HG02970 (cell line): ENCODE data around the gene MAP7.
A peak's percentile ranks its signal among the peaks of the same experiment; 100 is the strongest.

Source experiments
- ATAC-seq: cut with Tn5 transposase; IDR thresholded peaks from one replicate; pipeline ENCODE4 v1.9.1; 2021; ENCODE audit warnings: mild to moderate bottlenecking, moderate library complexity, moderate number of reproducible peaks; ENCODE audit not compliant: unreplicated experiment, low FRiP score

MAP7 gene

GRCh38 chr6:136566007-136566487 lies 15.8 kb upstream of the MAP7 start:
- ATAC-seq: no peak

GRCh38 chr6:136564180-136564579 lies 14.0 kb upstream of the MAP7 start:
- ATAC-seq: no peak

- no peak for ATAC-seq
Measured at GRCh38 chr6:136563386-136564152, 13.3 kb upstream of the MAP7 start.

DNA sequence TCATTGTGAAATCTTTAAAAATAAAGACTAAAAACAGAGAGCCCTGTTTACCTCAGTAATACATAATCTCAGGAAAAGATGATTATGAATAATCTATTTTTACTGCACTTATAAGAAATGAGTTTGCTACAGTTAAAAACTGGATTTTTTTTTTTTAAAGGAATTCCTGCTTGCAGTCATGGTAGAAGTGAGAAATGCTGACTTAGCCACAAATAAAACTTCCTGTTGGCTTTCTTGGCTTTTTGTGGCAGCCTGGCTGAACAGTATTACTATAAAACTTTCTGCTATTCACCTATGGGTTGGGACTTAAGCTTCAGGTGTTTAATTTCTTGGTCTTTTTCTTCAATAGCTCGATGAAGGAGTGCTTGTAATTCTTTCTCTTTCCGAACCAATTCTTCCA lies 12.0 kb upstream of the MAP7 start:
- ATAC-seq: no peak

GRCh38 chr6:136553166-136553787 lies 3.1 kb upstream of the MAP7 start:
- no peak for ATAC-seq

GRCh38 chr6:136552054-136552453 lies 1.8 kb upstream of the MAP7 start:
- no peak for ATAC-seq

- ATAC-seq: no peak
Measured at GRCh38 chr6:136551103-136551502, 881 bp upstream of the MAP7 start.

GRCh38 chr6:136550045-136550329 lies 235 bp downstream of the MAP7 start:
- peak; percentile 42 for ATAC-seq

- ATAC-seq: no peak
Measured at GRCh38 chr6:136549300-136550044, 750 bp downstream of the MAP7 start.

DNA sequence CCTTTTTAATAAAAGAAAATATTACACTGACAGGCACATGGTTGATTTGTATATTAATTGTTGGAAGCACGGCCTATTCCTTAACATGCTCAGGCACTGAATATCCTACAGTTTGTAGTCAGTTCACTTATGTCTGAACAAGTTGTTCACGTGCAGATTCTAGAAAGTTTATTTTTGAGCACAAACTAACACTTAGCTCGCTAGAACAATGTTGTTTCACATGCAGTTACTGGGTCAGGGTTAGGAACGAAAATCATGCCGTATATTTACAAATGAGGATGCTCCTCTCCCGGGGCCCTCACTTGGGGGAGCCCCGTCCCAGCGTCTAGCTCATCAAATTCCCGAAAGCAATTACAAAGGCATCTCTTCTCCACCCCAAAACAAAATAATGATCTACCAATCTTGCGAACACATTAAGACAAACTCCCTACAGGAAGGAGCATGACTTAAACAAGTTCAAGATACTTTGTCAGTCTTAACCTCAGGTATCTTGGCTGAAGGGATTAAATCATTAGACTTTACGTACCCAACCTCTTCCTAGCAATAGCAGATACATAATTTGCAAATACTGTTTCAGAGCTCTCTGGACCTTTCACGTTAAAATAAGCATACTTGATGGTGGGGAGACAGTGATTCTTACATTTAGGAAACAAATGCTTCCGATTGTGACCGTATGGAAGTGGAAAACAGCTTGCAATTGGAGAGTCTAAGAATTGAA lies 1.5 kb downstream of the MAP7 start:
- ATAC-seq: no peak

DNA sequence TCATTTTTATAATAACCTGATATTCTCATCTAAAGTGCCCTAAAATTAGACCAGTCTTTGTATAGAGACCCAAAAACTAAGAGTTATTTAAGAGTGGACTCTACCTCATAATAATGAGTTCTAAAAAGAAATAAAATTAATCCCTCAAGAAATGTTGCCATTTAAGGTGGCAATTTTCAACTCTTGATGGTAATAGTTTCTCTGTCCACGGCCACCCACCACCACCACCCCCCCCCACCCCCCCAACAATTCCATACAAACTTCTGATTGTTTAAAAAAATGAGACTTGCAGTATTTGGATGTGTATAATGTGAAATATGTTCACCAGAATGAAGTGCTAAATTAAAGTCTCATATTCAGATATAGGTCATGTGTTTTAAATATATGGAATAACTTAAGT lies 2.4 kb downstream of the MAP7 start:
- no peak for ATAC-seq

DNA sequence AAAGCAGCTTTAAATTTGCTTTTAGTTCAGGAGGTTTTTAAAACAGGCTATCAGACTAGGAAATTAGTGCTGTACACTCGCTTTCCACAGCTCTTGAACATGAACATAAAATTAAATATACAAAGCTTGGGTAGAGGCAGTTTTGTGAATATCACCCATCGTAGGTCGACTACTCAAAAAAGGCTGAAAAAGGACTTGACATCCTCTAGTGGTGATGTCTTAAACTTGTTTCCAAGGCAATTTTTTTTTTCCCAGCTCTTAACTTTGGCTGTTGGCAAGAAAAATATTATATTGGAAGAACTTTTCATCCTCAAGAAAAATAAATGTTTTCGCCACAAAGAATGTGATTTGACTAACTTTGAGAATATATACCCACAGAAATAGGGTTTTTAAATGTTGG lies 2.9 kb downstream of the MAP7 start:
- ATAC-seq: no peak

DNA sequence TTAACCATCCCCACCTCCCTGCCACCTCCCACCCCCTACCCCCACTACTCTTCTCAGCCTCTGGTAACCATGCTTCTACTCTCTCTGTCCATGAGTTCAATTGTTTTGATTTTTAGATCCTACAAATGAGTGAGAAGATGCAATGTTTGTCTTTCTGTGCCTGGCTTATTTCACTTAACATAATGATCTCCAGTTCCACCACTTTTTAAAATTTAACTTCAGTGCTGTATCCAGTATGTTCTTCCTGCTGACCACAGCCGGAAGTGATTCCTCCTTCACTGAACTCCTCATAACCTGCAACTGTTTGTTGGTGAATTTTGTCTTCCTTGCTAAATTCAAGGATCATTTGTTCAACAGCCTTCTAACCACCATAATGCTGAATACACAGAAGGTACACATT lies 3.9 kb downstream of the MAP7 start:
- no peak for ATAC-seq

DNA sequence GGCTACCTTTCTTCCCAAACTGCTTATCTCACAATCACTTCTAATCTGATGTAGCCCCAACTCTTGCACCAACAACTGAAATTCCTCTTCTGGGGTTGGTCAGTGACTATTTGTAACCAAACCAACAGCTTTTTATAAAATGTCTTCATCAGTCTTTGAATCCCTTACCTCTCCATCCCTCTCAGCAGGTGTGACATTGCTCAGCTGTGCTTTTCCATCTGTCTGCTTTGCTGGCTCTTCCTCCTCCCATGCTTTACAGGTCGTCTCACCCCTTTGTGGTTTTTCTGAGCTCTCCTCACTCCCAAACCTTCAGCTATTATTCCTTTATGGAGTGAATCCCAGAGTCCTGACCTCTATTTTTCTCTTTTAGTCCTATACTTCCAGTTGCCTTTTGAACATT lies 5.9 kb downstream of the MAP7 start:
- ATAC-seq: no peak

DNA sequence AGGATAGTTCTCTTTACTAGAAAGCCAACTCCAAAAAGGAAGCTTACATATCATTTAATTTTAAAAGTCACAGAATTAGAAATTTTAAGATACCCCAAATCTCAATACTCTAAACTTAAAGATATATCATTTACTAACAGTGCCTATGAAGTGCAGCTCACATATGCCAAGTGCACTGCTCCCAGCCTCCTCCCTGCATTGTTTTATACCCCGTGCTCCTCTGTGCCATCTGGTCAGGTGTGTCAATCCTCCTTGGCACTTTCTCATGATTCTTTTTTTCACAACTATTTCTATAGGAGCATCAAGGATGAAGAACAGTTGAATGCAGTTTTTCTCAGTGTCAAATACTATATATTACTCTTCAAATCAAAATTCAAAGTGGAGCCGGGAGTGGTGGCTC lies 8.8 kb downstream of the MAP7 start:
- no peak for ATAC-seq

GRCh38 chr6:136539967-136540652 lies 10.1 kb downstream of the MAP7 start:
- ATAC-seq: no peak

- no peak for ATAC-seq
Measured at GRCh38 chr6:136538836-136539235, 11.4 kb downstream of the MAP7 start.

GRCh38 chr6:136535880-136536650 lies 14.2 kb downstream of the MAP7 start:
- no peak for ATAC-seq

DNA sequence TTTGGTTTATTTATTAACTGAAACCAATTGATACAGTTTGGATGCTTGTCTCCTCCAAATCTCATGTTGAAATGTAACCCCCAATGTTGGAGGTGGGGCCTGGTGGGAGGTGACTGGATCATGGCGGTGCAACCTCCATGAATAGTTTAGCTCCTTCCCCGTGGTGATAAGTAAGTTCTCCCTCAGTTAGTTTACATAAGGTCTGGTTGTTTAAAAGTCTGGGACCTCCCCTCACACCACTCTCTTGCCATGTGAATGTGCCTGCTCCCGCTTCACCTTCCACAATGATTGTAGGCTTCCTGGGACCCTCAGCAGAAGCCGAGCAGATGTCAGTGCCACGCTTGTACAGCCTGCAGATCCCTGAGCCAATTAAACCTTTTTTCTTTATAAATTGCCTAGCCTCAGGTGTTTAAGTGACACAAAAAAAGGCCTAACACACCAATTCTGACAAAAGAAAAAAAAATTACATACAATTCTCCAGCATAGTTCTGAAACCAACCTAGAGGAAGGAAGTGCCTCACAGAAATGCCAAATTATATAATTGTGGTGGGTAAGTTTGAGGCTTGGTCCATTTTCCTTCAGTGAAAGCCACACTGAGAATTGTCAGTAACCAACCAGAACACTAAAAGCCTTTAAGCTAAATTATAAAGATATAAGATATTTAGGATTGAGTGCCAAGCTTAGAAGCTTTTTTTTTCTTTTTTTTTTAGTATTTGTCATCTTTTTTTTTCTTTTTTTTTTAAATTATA lies 15.0 kb downstream of the MAP7 start:
- no peak for ATAC-seq
